SK-MEL-5 (cell line): ENCODE data around the gene LPO. TPM values are rescaled to one million over a fixed set of nuclear protein-coding genes. Genes with fewer than 3 reads are reported as not detected.

Experiments
- DNase-seq: peaks from one replicate; pipeline ENCODE4 v3.0.0-alpha.2; 2016; ENCODE audit warnings: low read depth, low spot score
- in situ Hi-C: cut with HindIII; loops from 2 replicates; pipeline ENCODE4 v1.10.0; 2016; ENCODE audit warnings: low sequenced_read_pairs, high pct_unique_total_duplicates, low pct_unique_long_range_greater_than_20kb
- total RNA-seq: library from RNA; depleted of rRNA; stranded (reverse); fragments of >200 nt; shearing (Covaris generic); gene quantifications from 2 replicates; pipeline ENCODE4 v1.2.3, GENCODE V29; 2014

Gene LPO
- total RNA-seq, 1 experiment from 2014 or later = not detected

- in situ Hi-C loops = no loop called here
- no peak for DNase-seq
These were observed 31.3 kb downstream of the LPO start for GRCh38 chr17:58269557-58270291.

- in situ Hi-C loops = no loop called here
- no peak for DNase-seq
These were observed 32.3 kb downstream of the LPO start for GRCh38 chr17:58270476-58271215.

GRCh38 chr17:58271216-58271931 is 33.0 kb downstream of the LPO start:
- in situ Hi-C loops = no loop called here
- no peak for DNase-seq

GRCh38 chr17:58272367-58273280 is 34.2 kb downstream of the LPO start:
- DNase-seq = no peak
- in situ Hi-C loops = no loop called here

- in situ Hi-C loops = no loop called here
- DNase-seq = no peak
These were observed 35.2 kb downstream of the LPO start for GRCh38 chr17:58273453-58274104.

- DNase-seq = no peak
- in situ Hi-C loops = no loop called here
These were observed 37.0 kb downstream of the LPO start for GRCh38 chr17:58275417-58275816.

- in situ Hi-C loops = no loop called here
- DNase-seq = no peak
These were observed 38.0 kb downstream of the LPO start for GRCh38 chr17:58276423-58276822.

GRCh38 chr17:58277107-58277801 is 38.9 kb downstream of the LPO start:
- in situ Hi-C loops = no loop called here

GRCh38 chr17:58277802-58278595 is 39.6 kb downstream of the LPO start:
- no peak for DNase-seq
- in situ Hi-C loops = no loop called here

More at GRCh38 chr17:58277107-58277801, 38.9 kb downstream of the LPO start:
- DNase-seq = peak; percentile 59

GRCh38 chr17:58278661-58279015 is 40.3 kb downstream of the LPO start:
- in situ Hi-C loops = no loop called here
- no peak for DNase-seq

- DNase-seq = no peak
These were observed 40.8 kb downstream of the LPO start for GRCh38 chr17:58279016-58279711.

GRCh38 chr17:58279736-58280479 is 41.5 kb downstream of the LPO start:
- in situ Hi-C loops = loop anchor here (10.0 kb wide), 1 partner anchor 145 kb away; no protein-coding TSS in a partner anchor

More at GRCh38 chr17:58279016-58279711, 40.8 kb downstream of the LPO start:
- in situ Hi-C loops = no loop called here

GRCh38 chr17:58280480-58281217 is 42.3 kb downstream of the LPO start, which contains the start of gene MPO:
MPO (minus strand) TSS chr17:58280935; CDS start chr17:58280758, 177 bp downstream.
- in situ Hi-C loops = loop anchor here (10.0 kb wide), 1 partner anchor 144 kb away; no protein-coding TSS in a partner anchor

More at GRCh38 chr17:58279736-58280479, 41.5 kb downstream of the LPO start:
- no peak for DNase-seq

More at GRCh38 chr17:58280480-58281217, 42.3 kb downstream of the LPO start, which contains the start of gene MPO:
- DNase-seq = no peak
